GM18511 (cell line): Measurements from ENCODE around the gene SPATA4.

ENCODE experiments used
- ATAC-seq: cut with Tn5 transposase; IDR thresholded peaks from one replicate; pipeline ENCODE4 v1.9.1; 2021; ENCODE audit warnings: mild to moderate bottlenecking, moderate library complexity; ENCODE audit not compliant: unreplicated experiment

SPATA4 gene

GRCh38 chr4:176191974-176192373 is 3.4 kb downstream of the SPATA4 start:
- ATAC-seq: no peak

- ATAC-seq: no peak
These were observed 5.2 kb downstream of the SPATA4 start for GRCh38 chr4:176189891-176190795.

GRCh38 chr4:176188654-176189053 is 6.7 kb downstream of the SPATA4 start:
- ATAC-seq: no peak

GRCh38 chr4:176187624-176188023 is 7.8 kb downstream of the SPATA4 start:
- ATAC-seq: no peak

GRCh38 chr4:176186671-176187395 is 8.6 kb downstream of the SPATA4 start:
- ATAC-seq: no peak

GRCh38 chr4:176186067-176186466 is 9.3 kb downstream of the SPATA4 start:
- no peak for ATAC-seq

- ATAC-seq: no peak
These were observed 10.3 kb downstream of the SPATA4 start for GRCh38 chr4:176185051-176185450.

- no peak for ATAC-seq
These were observed 32.3 kb downstream of the SPATA4 start for GRCh38 chr4:176163041-176163440.

GRCh38 chr4:176156656-176157055 is 38.7 kb downstream of the SPATA4 start:
- no peak for ATAC-seq

- ATAC-seq: no peak
These were observed 42.3 kb downstream of the SPATA4 start for GRCh38 chr4:176153124-176153523.

- no peak for ATAC-seq
These were observed 44.7 kb downstream of the SPATA4 start for GRCh38 chr4:176150704-176151103.

- ATAC-seq: peak; percentile 51
These were observed 45.1 kb downstream of the SPATA4 start for GRCh38 chr4:176150356-176150682.

GRCh38 chr4:176149680-176150355 is 45.6 kb downstream of the SPATA4 start:
- ATAC-seq: peak; percentile 23

- ATAC-seq: no peak
These were observed 53.1 kb downstream of the SPATA4 start for GRCh38 chr4:176142253-176142652.

GRCh38 chr4:176139518-176139917 is 55.9 kb downstream of the SPATA4 start:
- ATAC-seq: no peak

- no peak for ATAC-seq
These were observed 57.8 kb downstream of the SPATA4 start for GRCh38 chr4:176137631-176138030.

- ATAC-seq: no peak
These were observed 60.7 kb downstream of the SPATA4 start for GRCh38 chr4:176134670-176135069.
